Astrocyte (in vitro differentiated cells and primary cell): ENCODE data around the gene NBPF1.

ENCODE experiments used
- EZH2 ChIP-seq: IDR thresholded peaks from 2 replicates; pipeline ENCODE4 v1.6.1; 2012; ENCODE audit warnings: mild to moderate bottlenecking, low read length, inconsistent platforms; ENCODE audit not compliant: insufficient read depth
- TF ChIP-seq, protein P1 (sequence below): IDR thresholded peaks from 2 replicates; pipeline ENCODE4 v1.5.1; 2011; ENCODE audit warnings: low read depth, mild to moderate bottlenecking, inconsistent platforms, low read length, moderate library complexity; ENCODE audit not compliant: insufficient read depth

DNA sequence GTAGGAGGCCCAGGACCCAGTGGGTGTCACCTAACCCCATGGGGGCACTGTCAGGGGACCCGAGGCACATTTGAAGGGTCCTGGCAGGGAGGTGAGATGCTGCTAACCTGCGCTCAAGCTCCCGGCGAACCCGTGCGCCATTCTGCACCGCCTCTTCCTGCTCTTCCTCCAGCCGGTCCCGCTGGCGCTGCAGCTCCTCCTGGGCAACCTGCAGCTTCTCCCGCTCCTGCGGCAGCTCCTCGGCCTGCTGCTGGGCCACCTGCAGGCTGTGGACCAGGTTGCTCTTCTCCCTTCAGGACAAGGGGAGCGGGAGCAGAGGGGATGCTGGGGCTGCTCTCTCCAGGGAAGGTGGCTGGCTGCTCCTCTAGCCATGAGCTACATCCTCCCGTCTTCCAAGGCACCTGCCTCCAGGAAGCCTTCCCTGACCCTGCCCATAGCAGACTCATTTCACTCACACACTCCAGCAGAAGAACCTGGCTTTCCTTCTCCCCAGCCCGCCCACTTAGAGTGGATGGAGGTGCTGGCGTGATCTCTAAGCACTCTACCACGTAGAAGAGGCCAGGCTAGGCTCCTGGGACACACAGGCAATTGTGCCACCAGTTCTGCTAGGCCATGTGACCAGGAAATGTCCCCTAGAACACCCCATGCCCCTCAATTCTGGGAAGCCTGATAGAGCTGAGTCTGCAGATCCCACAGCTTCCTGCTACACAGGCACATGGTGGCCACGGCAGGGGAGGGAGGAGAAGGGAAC lies 15.2 kb upstream of the NBPF1 start:
- TF ChIP-seq, protein P1, sequence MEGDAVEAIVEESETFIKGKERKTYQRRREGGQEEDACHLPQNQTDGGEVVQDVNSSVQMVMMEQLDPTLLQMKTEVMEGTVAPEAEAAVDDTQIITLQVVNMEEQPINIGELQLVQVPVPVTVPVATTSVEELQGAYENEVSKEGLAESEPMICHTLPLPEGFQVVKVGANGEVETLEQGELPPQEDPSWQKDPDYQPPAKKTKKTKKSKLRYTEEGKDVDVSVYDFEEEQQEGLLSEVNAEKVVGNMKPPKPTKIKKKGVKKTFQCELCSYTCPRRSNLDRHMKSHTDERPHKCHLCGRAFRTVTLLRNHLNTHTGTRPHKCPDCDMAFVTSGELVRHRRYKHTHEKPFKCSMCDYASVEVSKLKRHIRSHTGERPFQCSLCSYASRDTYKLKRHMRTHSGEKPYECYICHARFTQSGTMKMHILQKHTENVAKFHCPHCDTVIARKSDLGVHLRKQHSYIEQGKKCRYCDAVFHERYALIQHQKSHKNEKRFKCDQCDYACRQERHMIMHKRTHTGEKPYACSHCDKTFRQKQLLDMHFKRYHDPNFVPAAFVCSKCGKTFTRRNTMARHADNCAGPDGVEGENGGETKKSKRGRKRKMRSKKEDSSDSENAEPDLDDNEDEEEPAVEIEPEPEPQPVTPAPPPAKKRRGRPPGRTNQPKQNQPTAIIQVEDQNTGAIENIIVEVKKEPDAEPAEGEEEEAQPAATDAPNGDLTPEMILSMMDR: no peak
- no peak for TF ChIP-seq EZH2
